Breast epithelium (tissue), 4 donors: Measurements from ENCODE around the gene PRKAB2. TPM values are rescaled to one million over a fixed set of nuclear protein-coding genes. Genes with fewer than 3 reads are reported as not detected.
"Not testable (repeated sequence)": the region's sequence is repeated elsewhere in the genome, so short reads cannot be mapped to it uniquely, and the experiment has no call there.

Experiments used
- DNase-seq, 2 donors: peaks; one replicate each; pipeline ENCODE4 v3.0.0-alpha.2; 2019; ENCODE audit warnings: low spot score in 2 of 2
- H3K27ac ChIP-seq, 2 donors: fragments of 200-600 bp; sonication (generic) in 1 of 2; one replicate each; pipeline ENCODE4 v1.5.1; 2016 to 2019; ENCODE audit warnings: mild to moderate bottlenecking in 1 of 2
- H3K27me3 ChIP-seq, 2 donors: fragments of 200-600 bp; sonication (generic) in 1 of 2; one replicate each; pipeline versions ENCODE4 v1.5.1 to v1.6.0; 2017 to 2019; ENCODE audit warnings: control low read depth in 1 of 2, mild to moderate bottlenecking in 1 of 2
- H3K36me3 ChIP-seq: fragments of 200-600 bp; one replicate; pipeline ENCODE4 v1.5.1; 2019
- H3K4me1 ChIP-seq, 2 donors: fragments of 200-600 bp; sonication (generic); one replicate each; pipeline ENCODE4 v1.5.1; 2016 to 2019; ENCODE audit warnings: control low read depth in 1 of 2
- H3K4me3 ChIP-seq, 3 donors: fragments of 200-600 bp; sonication (generic); 1 replicate in 2 of 3; 2 replicates in 1 of 3; pipeline ENCODE4 v1.5.1; 2016 to 2019; ENCODE audit warnings: mild to moderate bottlenecking in 3 of 3, moderate library complexity in 2 of 3
- H3K9me3 ChIP-seq, 2 donors: fragments of 200-600 bp; sonication (generic) in 1 of 2; one replicate each; pipeline ENCODE4 v1.5.1; 2016 to 2019; ENCODE audit warnings: control low read depth in 1 of 2
- POLR2A ChIP-seq: fragments of 450-650 bp; IDR thresholded peaks from one replicate; pipeline ENCODE4 v1.6.1; 2016; ENCODE audit warnings: antibody characterized with exemption, mild to moderate bottlenecking, moderate library complexity
- POLR2AphosphoS5 ChIP-seq, 3 donors: sonication (generic); formaldehyde crosslinking; IDR thresholded peaks; one replicate each; pipeline ENCODE4 v1.6.1; 2017; ENCODE audit warnings: antibody characterized with exemption in 3 of 3
- intact Hi-C: fragments of 100-400 bp; cut with DNase I; formaldehyde crosslinking; loops from one replicate; pipeline ENCODE4 v1.15.1; 2023; ENCODE audit warnings: low total_unique reads
- total RNA-seq, 3 donors: library from RNA; depleted of rRNA; stranded (reverse); fragments of >200 nt; gene quantifications; one replicate each; pipeline ENCODE4 v1.1.0, GENCODE V29; 2016
- TF ChIP-seq, protein P1 (sequence below), 3 donors: fragments of 450-650 bp; IDR thresholded peaks; one replicate each; pipeline ENCODE4 v1.5.1; 2016 to 2017; ENCODE audit warnings: antibody characterized with exemption in 3 of 3, mild to moderate bottlenecking in 3 of 3, moderate library complexity in 3 of 3

PRKAB2 gene
- total RNA-seq, 3 donors from 2014 or later = 14.1 to 16.8 (median 14.1) TPM

DNA sequence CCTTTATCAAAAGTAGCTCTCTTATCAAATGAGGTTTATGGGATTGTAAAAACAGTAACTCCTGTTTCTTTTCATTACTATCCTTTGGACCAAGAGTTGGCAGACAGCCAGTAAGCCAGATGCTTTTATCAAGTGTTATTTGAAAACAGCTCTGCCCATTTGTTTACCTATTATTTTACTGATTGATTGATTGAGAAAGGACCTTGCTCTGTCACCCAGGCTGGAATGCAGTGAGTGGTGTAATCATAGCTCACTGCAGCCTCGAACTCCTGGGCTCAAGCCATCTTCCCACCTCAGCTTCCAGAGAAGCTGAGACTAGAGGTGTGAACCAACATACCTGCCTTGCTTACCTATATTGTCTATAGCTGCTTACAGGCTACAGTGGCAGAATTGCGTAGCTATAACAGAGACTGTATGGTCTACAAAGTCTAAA, 3.6 kb downstream of the PRKAB2 start:
- intact Hi-C loops = no loop called here
- H3K4me3 ChIP-seq = no peak overlapping the region
- H3K27ac ChIP-seq = no peak overlapping the region
- H3K9me3 ChIP-seq = no peaks in the 10 kb centered on the region
- no peaks in the 10 kb centered on the region for H3K36me3 ChIP-seq
- peaks cover 0 to 12% of the 10 kb centered on the region in 2 donors for H3K4me1 ChIP-seq
- no peaks in the 10 kb centered on the region for H3K27me3 ChIP-seq
- TF ChIP-seq POLR2AphosphoS5 (IDR thresholded peaks at IDR 0.05) (no peak), POLR2A (no peak)
- TF ChIP-seq, protein P1, sequence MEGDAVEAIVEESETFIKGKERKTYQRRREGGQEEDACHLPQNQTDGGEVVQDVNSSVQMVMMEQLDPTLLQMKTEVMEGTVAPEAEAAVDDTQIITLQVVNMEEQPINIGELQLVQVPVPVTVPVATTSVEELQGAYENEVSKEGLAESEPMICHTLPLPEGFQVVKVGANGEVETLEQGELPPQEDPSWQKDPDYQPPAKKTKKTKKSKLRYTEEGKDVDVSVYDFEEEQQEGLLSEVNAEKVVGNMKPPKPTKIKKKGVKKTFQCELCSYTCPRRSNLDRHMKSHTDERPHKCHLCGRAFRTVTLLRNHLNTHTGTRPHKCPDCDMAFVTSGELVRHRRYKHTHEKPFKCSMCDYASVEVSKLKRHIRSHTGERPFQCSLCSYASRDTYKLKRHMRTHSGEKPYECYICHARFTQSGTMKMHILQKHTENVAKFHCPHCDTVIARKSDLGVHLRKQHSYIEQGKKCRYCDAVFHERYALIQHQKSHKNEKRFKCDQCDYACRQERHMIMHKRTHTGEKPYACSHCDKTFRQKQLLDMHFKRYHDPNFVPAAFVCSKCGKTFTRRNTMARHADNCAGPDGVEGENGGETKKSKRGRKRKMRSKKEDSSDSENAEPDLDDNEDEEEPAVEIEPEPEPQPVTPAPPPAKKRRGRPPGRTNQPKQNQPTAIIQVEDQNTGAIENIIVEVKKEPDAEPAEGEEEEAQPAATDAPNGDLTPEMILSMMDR (IDR thresholded peaks at IDR 0.05) = no peak
- DNase-seq = no peak

DNA sequence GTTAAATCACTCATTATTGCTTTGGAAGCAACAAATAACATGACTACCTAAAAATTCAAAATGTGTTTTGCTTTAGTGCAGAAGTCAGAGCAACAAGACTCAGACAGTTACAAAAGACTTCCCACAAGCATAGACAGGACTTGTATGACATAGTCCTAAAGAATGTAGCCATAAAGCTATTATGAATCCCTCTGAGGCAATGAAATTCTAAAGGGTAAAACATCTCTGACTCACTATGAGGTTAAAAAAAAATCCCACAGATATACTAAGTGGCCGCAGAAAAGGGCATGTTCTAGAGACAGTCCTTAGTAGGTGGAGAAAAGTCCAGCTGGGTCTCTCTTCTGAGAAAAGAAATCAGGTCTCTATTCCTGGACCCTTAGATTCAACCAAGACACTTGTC, 4.9 kb downstream of the PRKAB2 start:
- no peaks in the 10 kb centered on the region for H3K9me3 ChIP-seq
- H3K27me3 ChIP-seq = no peaks in the 10 kb centered on the region
- H3K4me3 ChIP-seq = no peak overlapping the region
- no peaks in the 10 kb centered on the region for H3K36me3 ChIP-seq
- H3K4me1 ChIP-seq = peaks cover 0 to 8% of the 10 kb centered on the region in 2 donors
- no peak for DNase-seq
- no peak overlapping the region for H3K27ac ChIP-seq
- intact Hi-C loops = no loop called here
- no peak for TF ChIP-seq POLR2A
- TF ChIP-seq, protein P1 (IDR thresholded peaks at IDR 0.05) = no peak
- TF ChIP-seq POLR2AphosphoS5 (IDR thresholded peaks at IDR 0.05) = no peak

DNA sequence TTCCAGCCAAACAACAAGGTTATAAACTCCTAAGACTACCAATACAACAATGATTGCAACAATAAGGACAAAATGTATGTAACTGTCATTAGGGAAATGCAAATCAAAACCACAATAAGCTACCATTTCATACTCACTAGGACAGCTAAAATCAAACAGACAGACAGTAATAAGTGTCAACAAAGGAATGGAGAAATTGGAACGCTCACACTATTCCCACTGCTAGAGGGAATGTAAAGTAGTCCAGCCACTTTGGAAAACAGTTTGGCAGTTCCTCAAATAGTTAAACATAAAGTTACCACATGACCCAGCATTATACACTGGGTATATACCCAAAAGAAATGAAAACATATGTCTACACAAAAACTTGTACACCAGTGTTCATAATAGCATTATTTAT, 9.3 kb downstream of the PRKAB2 start:
- TF ChIP-seq, protein P1 (IDR thresholded peaks at IDR 0.05) = no peak
- no peak for DNase-seq
- Histone ChIP-seq H3K27ac (no peak overlapping the region), H3K4me3 (no peak overlapping the region), H3K9me3 (no peaks in the 10 kb centered on the region), H3K27me3 (no peaks in the 10 kb centered on the region), H3K36me3 (peaks cover 9% of the 10 kb centered on the region), H3K4me1 (no peaks in the 10 kb centered on the region)
- intact Hi-C loops = no loop called here

DNA sequence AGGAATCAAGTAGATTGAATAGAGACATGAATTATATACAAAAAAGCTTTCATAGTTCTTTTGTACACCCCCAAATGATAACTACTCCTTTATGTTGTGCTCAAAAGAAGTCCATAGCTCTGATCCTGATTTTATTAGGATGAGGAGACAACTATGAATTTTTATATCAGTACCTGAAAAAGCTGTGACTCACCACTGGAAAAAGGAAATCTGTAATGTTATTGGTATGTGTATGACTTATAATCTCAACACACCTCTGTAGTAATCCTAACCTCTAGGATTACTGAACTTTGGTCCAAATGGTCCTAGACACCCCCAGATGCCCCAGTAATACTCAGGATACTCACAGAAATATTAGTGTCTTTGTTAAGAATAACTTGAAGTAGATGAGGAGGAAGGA, 10.2 kb downstream of the PRKAB2 start:
- Histone ChIP-seq H3K9me3 (no peaks in the 10 kb centered on the region), H3K36me3 (peaks cover 9% of the 10 kb centered on the region)

DNA sequence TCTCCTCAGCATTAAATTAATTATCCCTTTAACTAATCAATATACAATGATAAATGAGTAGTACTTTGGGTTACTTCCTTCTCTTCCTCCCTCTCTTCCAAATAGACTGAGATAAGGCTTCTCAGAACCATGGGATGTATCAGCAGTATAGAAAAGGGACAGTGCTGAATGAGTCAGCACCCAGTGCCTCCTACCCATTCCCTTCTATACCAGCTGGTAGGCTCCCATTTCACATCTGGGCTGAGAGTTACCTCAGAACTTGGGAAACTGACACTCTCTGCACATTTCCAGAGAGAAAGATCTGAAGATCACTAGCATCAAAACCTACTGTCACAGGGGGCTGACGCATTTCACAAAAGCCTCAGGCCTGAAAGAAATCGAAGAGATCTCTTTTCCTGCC, 15.2 kb downstream of the PRKAB2 start:
- H3K9me3 ChIP-seq, H3K36me3 ChIP-seq, intact Hi-C loops, H3K27me3 ChIP-seq, H3K27ac ChIP-seq, DNase-seq, H3K4me1 ChIP-seq, H3K4me3 ChIP-seq: not testable (repeated sequence)

More for the DNA sequence above, 10.2 kb downstream of the PRKAB2 start:
- Histone ChIP-seq H3K27me3 (no peaks in the 10 kb centered on the region), H3K4me3 (no peak overlapping the region), H3K4me1 (no peaks in the 10 kb centered on the region), H3K27ac (no peak overlapping the region)
- TF ChIP-seq, protein P1 (IDR thresholded peaks at IDR 0.05) = no peak
- TF ChIP-seq POLR2A (no peak), POLR2AphosphoS5 (IDR thresholded peaks at IDR 0.05) (no peak)
- intact Hi-C loops = no loop called here
- no peak for DNase-seq

DNA sequence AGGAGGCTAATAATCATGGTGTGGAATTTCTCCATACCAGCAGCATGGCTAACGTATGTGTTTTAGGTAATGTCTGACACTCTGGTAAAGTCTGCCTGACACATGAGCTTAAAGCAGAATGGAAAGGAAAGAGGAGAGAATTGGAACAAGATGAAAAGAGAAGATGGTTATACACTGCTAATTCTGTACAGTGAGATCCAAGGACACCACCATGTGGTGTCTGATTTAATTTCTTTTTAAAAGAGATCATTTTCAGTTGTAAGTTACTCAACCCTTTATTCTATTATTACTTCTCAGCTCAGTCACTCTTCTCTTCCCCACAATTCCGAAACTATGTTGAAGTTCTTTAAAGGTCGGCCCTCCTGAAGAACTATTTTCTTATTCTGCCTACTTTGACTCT, 15.6 kb downstream of the PRKAB2 start:
- no peaks in the 10 kb centered on the region for H3K9me3 ChIP-seq
- intact Hi-C loops = no loop called here
- no peak overlapping the region for H3K27ac ChIP-seq
- H3K4me1 ChIP-seq = no peaks in the 10 kb centered on the region
- peaks cover 9% of the 10 kb centered on the region for H3K36me3 ChIP-seq
- no peak for DNase-seq
- H3K4me3 ChIP-seq = no peak overlapping the region
- no peaks in the 10 kb centered on the region for H3K27me3 ChIP-seq
- TF ChIP-seq, protein P1 (IDR thresholded peaks at IDR 0.05) = no peak
- no peak for TF ChIP-seq POLR2A
- TF ChIP-seq POLR2AphosphoS5 (IDR thresholded peaks at IDR 0.05) = no peak
